Measurements from ENCODE around the gene ATP5MC3.

The ATP5MC3 gene

DNA sequence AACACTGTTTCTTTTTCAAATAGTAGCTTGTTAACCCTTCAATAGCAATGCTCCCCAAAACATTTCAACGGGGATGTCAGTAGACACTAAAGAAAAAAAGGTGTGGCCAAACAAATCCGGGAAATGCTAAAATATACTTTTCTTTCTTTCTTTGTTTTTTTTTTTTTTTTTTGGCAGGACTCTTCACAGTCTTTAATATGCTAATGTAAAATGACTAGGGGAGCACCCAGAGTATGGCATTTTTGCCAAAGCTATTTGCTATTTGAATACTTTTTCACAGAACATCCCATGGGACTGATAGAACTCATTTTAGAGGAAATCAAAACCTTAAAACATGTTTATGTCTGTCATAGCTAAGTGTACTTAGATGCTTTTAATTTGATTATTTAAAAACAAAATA is 45.6 kb downstream of the ATP5MC3 start:
- Histone ChIP-seq H2AFZ (ENCODE audit: low read length) (no peak overlapping the region), H3K9ac (ENCODE audit: low read length) (no peak overlapping the region), H3K9me3 (ENCODE audit: low read length) (no peaks in the 10 kb centered on the region), H3K4me1 (ENCODE audit: insufficient read depth, low read length, severe bottlenecking) (no peaks in the 10 kb centered on the region), H3K27me3 (ENCODE audit: insufficient read depth, low read length) (no peaks in the 10 kb centered on the region), H3F3A (ENCODE audit: insufficient read depth, low read length) (no peaks in the 10 kb centered on the region), H3K9me2 (ENCODE audit: low read depth, low read length) (no peaks in the 10 kb centered on the region), H3K27ac (ENCODE audit: low read depth, low read length, poor library complexity, severe bottlenecking) (no peak overlapping the region), H3K36me3 (ENCODE audit: insufficient read depth, low read length) (peaks cover 47% of the 10 kb centered on the region; the same call in 1 of the 2 replicates), H3K4me2 (ENCODE audit: low read length) (no peak overlapping the region), H3K4me3 (ENCODE audit: low read depth, low read length, poor library complexity, severe bottlenecking) (no peak overlapping the region), H3K79me2 (ENCODE audit: insufficient read depth, low read length) (peaks cover 9% of the 10 kb centered on the region), H4K20me1 (ENCODE audit: insufficient read depth, low read length) (no peaks in the 10 kb centered on the region)
- TF ChIP-seq EZH2 (IDR thresholded peaks at IDR 0.05; ENCODE audit: borderline replicate concordance, low read length) (no peak), CTCF (IDR thresholded peaks at IDR 0.05; ENCODE audit: low read length) (no peak)

- no peak overlapping the region for H3K9ac ChIP-seq (ENCODE audit: low read length)
- no peak overlapping the region for H2AFZ ChIP-seq (ENCODE audit: low read length)
- no peaks in the 10 kb centered on the region for H4K20me1 ChIP-seq (ENCODE audit: insufficient read depth, low read length)
- no peak overlapping the region for H3K4me2 ChIP-seq (ENCODE audit: low read length)
- no peak overlapping the region for H3K4me3 ChIP-seq (ENCODE audit: low read depth, low read length, poor library complexity, severe bottlenecking)
- H3K36me3 ChIP-seq (ENCODE audit: insufficient read depth, low read length), result peaks cover 52% of the 10 kb centered on the region; the same call in 1 of the 2 replicates
- no peaks in the 10 kb centered on the region for H3K4me1 ChIP-seq (ENCODE audit: insufficient read depth, low read length, severe bottlenecking)
- no peak overlapping the region for H3K27ac ChIP-seq (ENCODE audit: low read depth, low read length, poor library complexity, severe bottlenecking)
- no peak for TF ChIP-seq CTCF (IDR thresholded peaks at IDR 0.05; ENCODE audit: low read length)
- TF ChIP-seq EZH2 (IDR thresholded peaks at IDR 0.05; ENCODE audit: borderline replicate concordance, low read length), result no peak
- no peaks in the 10 kb centered on the region for H3K9me2 ChIP-seq (ENCODE audit: low read depth, low read length)
- H3K27me3 ChIP-seq (ENCODE audit: insufficient read depth, low read length), result no peaks in the 10 kb centered on the region
- H3K9me3 ChIP-seq (ENCODE audit: low read length), result no peaks in the 10 kb centered on the region
- no peaks in the 10 kb centered on the region for H3F3A ChIP-seq (ENCODE audit: insufficient read depth, low read length)
- peaks cover 6% of the 10 kb centered on the region for H3K79me2 ChIP-seq (ENCODE audit: insufficient read depth, low read length)
Measured at GRCh38 chr2:175135177-175135576, 46.3 kb downstream of the ATP5MC3 start.

- H3K27me3 ChIP-seq (ENCODE audit: insufficient read depth, low read length), result no peaks in the 10 kb centered on the region
- H3K4me1 ChIP-seq (ENCODE audit: insufficient read depth, low read length, severe bottlenecking), result no peaks in the 10 kb centered on the region
- peaks cover 73% of the 10 kb centered on the region for H3K36me3 ChIP-seq (ENCODE audit: insufficient read depth, low read length)
Measured at GRCh38 chr2:175131252-175131651, 50.3 kb downstream of the ATP5MC3 start.

More at GRCh38 chr2:175131252-175131651, 50.3 kb downstream of the ATP5MC3 start:
- no peaks in the 10 kb centered on the region for H3K9me2 ChIP-seq (ENCODE audit: low read depth, low read length)
- no peak overlapping the region for H3K27ac ChIP-seq (ENCODE audit: low read depth, low read length, poor library complexity, severe bottlenecking)
- no peak overlapping the region for H2AFZ ChIP-seq (ENCODE audit: low read length)
- H4K20me1 ChIP-seq (ENCODE audit: insufficient read depth, low read length), result no peaks in the 10 kb centered on the region
- H3K9ac ChIP-seq (ENCODE audit: low read length), result no peak overlapping the region
- no peaks in the 10 kb centered on the region for H3F3A ChIP-seq (ENCODE audit: insufficient read depth, low read length)
- no peaks in the 10 kb centered on the region for H3K79me2 ChIP-seq (ENCODE audit: insufficient read depth, low read length)
- H3K4me2 ChIP-seq (ENCODE audit: low read length), result no peak overlapping the region
- TF ChIP-seq CTCF (IDR thresholded peaks at IDR 0.05; ENCODE audit: low read length) (no peak), EZH2 (IDR thresholded peaks at IDR 0.05; ENCODE audit: borderline replicate concordance, low read length) (no peak)
- H3K4me3 ChIP-seq (ENCODE audit: low read depth, low read length, poor library complexity, severe bottlenecking), result no peak overlapping the region
- H3K9me3 ChIP-seq (ENCODE audit: low read length), result no peaks in the 10 kb centered on the region
